ENCODE data around the gene HMG20B. TPM values are rescaled to one million over a fixed set of nuclear protein-coding genes. Genes with fewer than 3 reads are reported as not detected.

HMG20B gene
- total and polyA plus RNA-seq, 2 of the 8 experiments (the other 6 are each of a cell fraction or from before 2014, with no cell fraction given) = 42.9 to 74.2 TPM

DNA sequence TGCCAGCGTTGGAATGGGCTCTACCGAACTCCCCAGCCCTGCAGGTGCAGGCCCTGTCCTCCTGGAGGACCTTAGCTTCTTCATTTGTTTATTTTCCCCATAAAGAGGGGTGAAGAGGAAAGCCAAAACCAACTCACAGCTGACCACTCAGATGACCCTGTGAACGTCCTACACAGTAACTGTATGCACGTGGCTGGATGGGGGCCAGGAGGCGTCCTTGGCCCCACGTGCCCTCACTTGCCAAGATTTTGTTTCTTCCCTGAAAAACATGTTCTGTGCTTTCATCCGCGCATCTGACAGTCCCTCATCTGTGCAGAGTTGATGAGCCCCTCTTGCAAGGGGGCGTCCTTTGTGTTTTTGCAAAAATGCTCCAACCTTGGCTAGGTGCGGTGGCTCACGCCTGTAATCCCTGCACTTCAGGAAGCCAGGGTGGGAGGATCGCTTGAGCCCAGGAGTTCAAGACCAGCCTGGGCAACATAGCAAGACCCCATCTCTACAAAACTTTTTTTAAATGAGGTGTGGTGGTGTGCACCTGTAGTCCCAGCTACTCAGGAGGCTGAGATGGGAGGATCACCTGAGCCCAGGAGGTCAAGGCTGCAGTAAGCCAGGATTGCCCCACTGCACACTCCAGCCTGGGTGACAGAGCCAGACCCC is 39.1 kb upstream of the HMG20B start (continued):
- TF ChIP-seq POU5F1 (IDR thresholded peaks at IDR 0.05; ENCODE audit: low read depth, low read length) (no peak), BCL11A (IDR thresholded peaks at IDR 0.05; ENCODE audit: low read depth in 2 of 2, low read length in 2 of 2) (no peak), EP300 (IDR thresholded peaks at IDR 0.05; ENCODE audit: borderline replicate concordance in 1 of 2, low read depth in 2 of 2, low read length in 2 of 2) (no peak)
